GM10847 (cell line): ENCODE measurements around the gene BCAP29.

Experiments
- POLR2A ChIP-seq: IDR thresholded peaks from 2 replicates; pipeline ENCODE4 v1.6.1; 2011; ENCODE audit not compliant: insufficient read length; ENCODE audit errors: extremely low read depth

The BCAP29 gene

GRCh38 chr7:107573537-107573936, 6.5 kb upstream of the BCAP29 start:
- TF ChIP-seq POLR2A: no peak

- no peak for TF ChIP-seq POLR2A
Observed at GRCh38 chr7:107579554-107579884, 527 bp upstream of the BCAP29 start.

- TF ChIP-seq POLR2A: no peak
Observed at GRCh38 chr7:107580716-107581383, 804 bp downstream of the BCAP29 start.

- no peak for TF ChIP-seq POLR2A
Observed at GRCh38 chr7:107581387-107582013, 1.5 kb downstream of the BCAP29 start.

- TF ChIP-seq POLR2A: no peak
Observed at GRCh38 chr7:107582875-107583274, 2.8 kb downstream of the BCAP29 start.

- TF ChIP-seq POLR2A: no peak
Observed at GRCh38 chr7:107584716-107585115, 4.7 kb downstream of the BCAP29 start.

GRCh38 chr7:107588529-107589130, 8.6 kb downstream of the BCAP29 start:
- TF ChIP-seq POLR2A: no peak

- no peak for TF ChIP-seq POLR2A
Observed at GRCh38 chr7:107591421-107591820, 11.4 kb downstream of the BCAP29 start.

GRCh38 chr7:107592361-107593024, 12.4 kb downstream of the BCAP29 start:
- no peak for TF ChIP-seq POLR2A

GRCh38 chr7:107593025-107593410, 13.0 kb downstream of the BCAP29 start:
- TF ChIP-seq POLR2A: no peak

GRCh38 chr7:107594961-107595737, 15.1 kb downstream of the BCAP29 start:
- no peak for TF ChIP-seq POLR2A

- no peak for TF ChIP-seq POLR2A
Observed at GRCh38 chr7:107596881-107597581, 17.0 kb downstream of the BCAP29 start.

GRCh38 chr7:107597582-107597916, 17.5 kb downstream of the BCAP29 start:
- TF ChIP-seq POLR2A: no peak

- TF ChIP-seq POLR2A: no peak
Observed at GRCh38 chr7:107597953-107598352, 17.9 kb downstream of the BCAP29 start.

GRCh38 chr7:107599262-107599661, 19.2 kb downstream of the BCAP29 start:
- no peak for TF ChIP-seq POLR2A
